A673 (cell line): Measurements from ENCODE around the gene CD93. TPM values are rescaled to one million over a fixed set of nuclear protein-coding genes. Genes with fewer than 3 reads are reported as not detected.

Source experiments
- BruUV-seq: library from RNA; stranded (reverse); fragments of 400-500 nt; replicated peaks from 2 replicates; lab custom pipeline; 2021; lab: Mats Ljungman, UMichigan
- CTCF ChIA-PET: fragments of 300-600 bp; sonication (Branson Sonifier 250); formaldehyde crosslinking; loops from one replicate; lab custom pipeline; 2022; ENCODE audit warnings: antibody characterized with exemption; lab: Charles Lee
- POLR2A ChIA-PET: fragments of 300-600 bp; sonication (Branson Sonifier 250); formaldehyde crosslinking; loops from one replicate; lab custom pipeline; 2022; ENCODE audit warnings: antibody characterized with exemption; ENCODE audit not compliant: low non-redundant PET; lab: Charles Lee
- DNase-seq: peaks from one replicate; pipeline ENCODE4 v3.0.0-alpha.2; 2015; ENCODE audit warnings: low spot score
- H3K27ac ChIP-seq: fragments of 200-600 bp; sonication (generic); 2 replicates; pipeline ENCODE4 v1.5.1; 2016; ENCODE audit warnings: mixed run types, low read depth, mild to moderate bottlenecking, mixed read lengths, antibody characterized with exemption, low read length; ENCODE audit not compliant: poor library complexity, severe bottlenecking
- H3K27me3 ChIP-seq: fragments of 200-600 bp; sonication (generic); replicated peaks from 2 replicates; pipeline ENCODE4 v1.6.1; 2017; ENCODE audit warnings: mixed run types, low read depth, mild to moderate bottlenecking, mixed read lengths, antibody characterized with exemption, low read length; ENCODE audit not compliant: insufficient read depth, poor library complexity
- H3K36me3 ChIP-seq: fragments of 200-600 bp; sonication (generic); 2 replicates; pipeline ENCODE4 v1.6.1; 2016; ENCODE audit warnings: mixed run types, mild to moderate bottlenecking, mixed read lengths, antibody characterized with exemption, low read length; ENCODE audit not compliant: insufficient read depth, poor library complexity, severe bottlenecking
- H3K4me1 ChIP-seq: fragments of 200-600 bp; sonication (generic); 2 replicates; pipeline ENCODE4 v1.6.1; 2017; ENCODE audit warnings: mixed run types, mild to moderate bottlenecking, mixed read lengths, antibody characterized with exemption, low read length; ENCODE audit not compliant: insufficient read depth, poor library complexity, severe bottlenecking
- H3K4me3 ChIP-seq: fragments of 200-600 bp; sonication (generic); 2 replicates; pipeline ENCODE4 v1.5.1; 2016; ENCODE audit warnings: low read depth, mixed run types, mild to moderate bottlenecking, mixed read lengths, low read length; ENCODE audit not compliant: poor library complexity, severe bottlenecking
- H3K9me3 ChIP-seq: fragments of 200-600 bp; sonication (generic); 2 replicates; pipeline ENCODE4 v1.6.1; 2016; ENCODE audit warnings: mixed run types, low read depth, mild to moderate bottlenecking, mixed read lengths, antibody characterized with exemption, low read length; ENCODE audit not compliant: poor library complexity, severe bottlenecking
- CTCF ChIP-seq: fragments of 300-800, 200-600 bp; sonication (generic); conservative IDR thresholded peaks from 2 replicates; pipeline ENCODE4 v1.5.1; 2017; ENCODE audit warnings: low read depth, mild to moderate bottlenecking, antibody characterized with exemption, low read length, moderate library complexity, mixed read lengths
- EZH2 ChIP-seq: fragments of 200-600 bp; sonication (generic); IDR thresholded peaks from 2 replicates; pipeline ENCODE4 v1.6.1; 2017; ENCODE audit warnings: borderline replicate concordance, low read depth, mild to moderate bottlenecking, mixed read lengths, antibody characterized with exemption, low read length; ENCODE audit not compliant: poor library complexity, severe bottlenecking
- intact Hi-C: fragments of 100-400 bp; cut with micrococcal nuclease; formaldehyde crosslinking; loops from one replicate; pipeline ENCODE4 v1.10.0; 2022; ENCODE audit not compliant: unreplicated experiment
- total RNA-seq: library from RNA; stranded (reverse); gene quantifications from 2 replicates; pipeline ENCODE4 v1.2.3, GENCODE V29; 2021

Gene CD93
- total RNA-seq, 1 experiment from 2014 or later: 0.06 TPM

- H3K4me3 ChIP-seq: no peak overlapping the region
- H3K4me1 ChIP-seq: no peaks in the 10 kb centered on the region
- peaks cover 99% of the 10 kb centered on the region for H3K27me3 ChIP-seq
- ChIA-PET POLR2A (no interaction called here), CTCF (interaction anchor here (0.6 to 0.9 kb wide), 2 partner anchors 290 to 358 kb away, joined by 3 to 4 read pairs; no protein-coding TSS in a partner anchor)
- H3K9me3 ChIP-seq: no peaks in the 10 kb centered on the region
- BruUV-seq: no TSS peak
- TF ChIP-seq CTCF (no peak), EZH2 (no peak)
- H3K27ac ChIP-seq: no peak overlapping the region
- H3K36me3 ChIP-seq: no peaks in the 10 kb centered on the region
- intact Hi-C loops: loop anchor here (10.0 kb wide), 1 partner anchor 295 kb away; no protein-coding TSS in a partner anchor
- DNase-seq: no peak
Measured at GRCh38 chr20:23050076-23050838, 35.9 kb downstream of the CD93 start.

- no peaks in the 10 kb centered on the region for H3K9me3 ChIP-seq
- H3K36me3 ChIP-seq: no peaks in the 10 kb centered on the region
- intact Hi-C loops: loop anchor here (10.0 kb wide), 1 partner anchor 295 kb away; no protein-coding TSS in a partner anchor
- H3K4me1 ChIP-seq: no peaks in the 10 kb centered on the region
- H3K27me3 ChIP-seq: peaks cover 94% of the 10 kb centered on the region
- no peak within 1 kb of the TSS for H3K4me3 ChIP-seq
- CTCF ChIA-PET: no interaction called here
- BruUV-seq: no TSS peak
- peak; percentile 87 for TF ChIP-seq EZH2
- no peak for TF ChIP-seq CTCF
- POLR2A ChIA-PET: no interaction called here
- no peak for DNase-seq
- no peak within 1 kb of the TSS for H3K27ac ChIP-seq
Measured at GRCh38 chr20:23049201-23050075, 36.7 kb downstream of the CD93 start, which contains the start of gene THBD. TSS of gene THBD (minus strand) at chr20:23049672. CDS start at chr20:23049504, 168 bp downstream.

GRCh38 chr20:23048283-23049200, 37.6 kb downstream of the CD93 start:
- ChIA-PET CTCF (no interaction called here), POLR2A (no interaction called here)
- intact Hi-C loops: no loop called here
- Histone ChIP-seq H3K4me3 (no peak overlapping the region), H3K36me3 (no peaks in the 10 kb centered on the region), H3K27me3 (peaks cover 94% of the 10 kb centered on the region), H3K9me3 (no peaks in the 10 kb centered on the region), H3K27ac (no peak overlapping the region), H3K4me1 (no peaks in the 10 kb centered on the region)
- peak; percentile 11 for DNase-seq
- TF ChIP-seq CTCF (no peak), EZH2 (no peak)
- no TSS peak for BruUV-seq
